Measurements from ENCODE around the gene SUN1. TPM values are rescaled to one million over a fixed set of nuclear protein-coding genes. Genes with fewer than 3 reads are reported as not detected.

The SUN1 gene
- total and polyA plus RNA-seq, 2 donors (not counting 1 experiment from before 2014, with no cell fraction given): 198 to 254 TPM

DNA sequence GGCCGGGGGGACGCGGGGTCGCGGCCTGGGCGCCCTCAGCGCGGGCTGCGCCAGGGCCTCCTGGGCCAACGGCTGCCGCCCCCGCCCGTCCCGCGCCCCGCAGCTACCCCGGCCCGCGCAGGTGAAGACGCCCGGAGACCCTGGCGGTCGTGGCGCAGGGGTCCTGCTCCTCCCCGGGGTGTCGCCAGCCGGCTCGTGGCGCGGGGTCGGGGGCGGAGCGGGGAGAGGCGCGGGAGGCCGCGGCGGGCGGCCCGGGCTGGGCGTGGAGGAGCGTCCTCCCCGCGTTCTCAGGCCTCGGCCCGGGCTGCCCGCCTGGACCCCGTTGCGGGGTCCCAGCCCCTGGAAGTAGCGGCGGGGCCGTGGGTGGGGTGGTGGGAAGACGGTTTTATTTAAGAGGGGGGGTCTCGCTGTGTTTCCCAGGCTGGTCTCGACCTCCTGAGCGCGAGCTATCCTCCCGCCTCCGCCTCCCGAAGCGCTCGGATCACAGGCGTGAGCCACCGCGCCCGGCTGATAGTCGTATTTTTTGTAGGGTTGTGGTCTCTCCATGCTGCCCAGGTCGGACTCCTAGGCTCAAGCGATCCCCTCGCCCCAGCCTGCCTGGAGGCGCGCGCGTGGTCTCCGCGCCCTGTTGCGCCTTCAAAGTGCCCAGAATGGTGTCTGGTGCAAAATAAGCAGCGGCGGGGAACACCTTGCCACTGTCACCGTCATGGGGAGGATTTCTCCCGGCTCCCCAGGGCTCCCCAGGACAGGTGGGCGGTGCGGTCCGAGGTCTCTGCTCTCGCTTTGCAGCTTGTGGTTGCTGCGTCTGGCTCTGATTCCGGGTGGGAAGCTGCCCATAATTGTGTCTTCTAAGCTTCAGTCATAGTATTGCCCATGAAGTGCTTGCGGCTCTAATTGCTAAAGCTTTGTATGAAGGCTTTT, 15.3 kb upstream of the SUN1 start:
- H2AFZ ChIP-seq (ENCODE audit: insufficient read depth, low read depth, low read length, poor library complexity, severe bottlenecking): peak overlapping the region; percentile 69

More for the DNA sequence above, 15.3 kb upstream of the SUN1 start:
- 1% methylated on average over 83 of the region's 88 CpGs for WGBS (ENCODE audit: insufficient coverage)
- Mint-ChIP-seq H3K27me3 (no peaks in the 10 kb centered on the region), H3K27ac (peak overlapping the region; percentile 80), H3K9me3 (ENCODE audit: insufficient read depth) (no peaks in the 10 kb centered on the region), H3K4me1 (peaks cover 61% of the 10 kb centered on the region), H3K4me3 (peak overlapping the region; percentile 90)
- Histone ChIP-seq H4K20me1 (ENCODE audit: control insufficient read depth, insufficient read depth, low read length, poor library complexity, severe bottlenecking) (peaks cover 47% of the 10 kb centered on the region), H3K4me1 (ENCODE audit: control insufficient read depth in 2 of 2, insufficient read depth in 2 of 2, low read length in 2 of 2) (peaks cover 29 to 39% of the 10 kb centered on the region in 2 donors), H3K9me3 (ENCODE audit: control extremely low read depth in 1 of 3, control insufficient read depth in 2 of 3, insufficient read depth in 1 of 3, low read length in 2 of 3) (no peaks in the 10 kb centered on the region), H3K36me3 (replicated peaks in 1 of 2; ENCODE audit: control extremely low read depth in 1 of 2, control insufficient read depth in 1 of 2, extremely low read depth in 1 of 2, insufficient read depth in 2 of 2, low read length in 1 of 2) (peaks cover 0 to 4% of the 10 kb centered on the region in 2 experiments), H3K27ac (ENCODE audit: low read length in 2 of 2) (peak overlapping the region; percentile 24 to 73), H3K79me2 (ENCODE audit: control insufficient read depth, insufficient read depth, low read length) (peaks cover 53% of the 10 kb centered on the region), H3K4me3 (ENCODE audit: control extremely low read depth in 1 of 5, extremely low read depth in 1 of 5, insufficient read depth in 1 of 5, low read depth in 2 of 5, low read length in 4 of 5) (peak overlapping the region; percentile 3 to 71 (median 66)), H3K9ac (ENCODE audit: low read length) (peak overlapping the region; percentile 75), H3K4me2 (replicated peaks; ENCODE audit: low read depth, low read length, poor library complexity, severe bottlenecking) (peak overlapping the region; percentile 91), H3K27me3 (replicated peaks in 1 of 4; ENCODE audit: control extremely low read depth in 1 of 4, control insufficient read depth in 3 of 4, insufficient read depth in 4 of 4, low read length in 3 of 4) (no peaks in the 10 kb centered on the region)
- POLR2A ChIA-PET: interaction anchor here (0.8 to 1.6 kb wide), 2 partner anchors 12 to 15 kb away, joined by 3 to 8 read pairs; partner anchors contain the start of gene SUN1
- intact Hi-C loops (cut with micrococcal nuclease): loop anchor here (10.0 kb wide), 1 partner anchor 92 kb away; the partner anchor contains the start of genes DNAAF5 and PRKAR1B
- CTCF ChIA-PET: interaction anchor here (0.6 to 1.5 kb wide), 9 partner anchors 11 to 58 kb away, joined by 3 to 4 read pairs (median 3); partner anchors contain the start of gene SUN1
- ATAC-seq (ENCODE audit: low read depth): no peak
- no peak for TF ChIP-seq EZH2 (IDR thresholded peaks at IDR 0.05; ENCODE audit: borderline replicate concordance, insufficient read depth, low read depth, low read length, poor library complexity, severe bottlenecking)
- TF ChIP-seq, protein P1, sequence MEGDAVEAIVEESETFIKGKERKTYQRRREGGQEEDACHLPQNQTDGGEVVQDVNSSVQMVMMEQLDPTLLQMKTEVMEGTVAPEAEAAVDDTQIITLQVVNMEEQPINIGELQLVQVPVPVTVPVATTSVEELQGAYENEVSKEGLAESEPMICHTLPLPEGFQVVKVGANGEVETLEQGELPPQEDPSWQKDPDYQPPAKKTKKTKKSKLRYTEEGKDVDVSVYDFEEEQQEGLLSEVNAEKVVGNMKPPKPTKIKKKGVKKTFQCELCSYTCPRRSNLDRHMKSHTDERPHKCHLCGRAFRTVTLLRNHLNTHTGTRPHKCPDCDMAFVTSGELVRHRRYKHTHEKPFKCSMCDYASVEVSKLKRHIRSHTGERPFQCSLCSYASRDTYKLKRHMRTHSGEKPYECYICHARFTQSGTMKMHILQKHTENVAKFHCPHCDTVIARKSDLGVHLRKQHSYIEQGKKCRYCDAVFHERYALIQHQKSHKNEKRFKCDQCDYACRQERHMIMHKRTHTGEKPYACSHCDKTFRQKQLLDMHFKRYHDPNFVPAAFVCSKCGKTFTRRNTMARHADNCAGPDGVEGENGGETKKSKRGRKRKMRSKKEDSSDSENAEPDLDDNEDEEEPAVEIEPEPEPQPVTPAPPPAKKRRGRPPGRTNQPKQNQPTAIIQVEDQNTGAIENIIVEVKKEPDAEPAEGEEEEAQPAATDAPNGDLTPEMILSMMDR (IDR thresholded peaks at IDR 0.05): no peak
- DNase-seq: peak; percentile 51
